Measurements from ENCODE around the gene CPM.

CPM gene

GRCh38 chr12:68839183-68840147 is 93.5 kb downstream of the CPM start:
- POLR2A ChIA-PET = interaction anchor here (0.5 to 0.7 kb wide), 3 partner anchors 9 to 104 kb away, joined by 3 read pairs; no protein-coding TSS in a partner anchor
- no peak for DNase-seq (ENCODE audit: low read depth, low spot score)
- CTCF ChIA-PET = interaction anchor here (0.6 to 7.6 kb wide), 4 partner anchors 9 to 315 kb away, joined by 3 to 54 read pairs (median 4); no protein-coding TSS in a partner anchor
- H3K4me3 ChIP-seq (ENCODE audit: low read depth, low read length) = no peak overlapping the region
- TF ChIP-seq CTCF (IDR thresholded peaks at IDR 0.05; ENCODE audit: insufficient read depth, low read length, missing control alignments) = no peak

- no peak for TF ChIP-seq CTCF (IDR thresholded peaks at IDR 0.05; ENCODE audit: insufficient read depth, low read length, missing control alignments)
- no peak for DNase-seq (ENCODE audit: low read depth, low spot score)
- H3K4me3 ChIP-seq (ENCODE audit: low read depth, low read length) = no peak overlapping the region
- CTCF ChIA-PET = interaction anchor here (0.6 kb wide), 1 partner anchor 10 kb away, joined by 3 read pairs; no protein-coding TSS in a partner anchor
- POLR2A ChIA-PET = no interaction called here
Measured at GRCh38 chr12:68838046-68838886, 94.7 kb downstream of the CPM start.

- H3K4me3 ChIP-seq (ENCODE audit: low read depth, low read length) = no peak overlapping the region
- ChIA-PET POLR2A (no interaction called here), CTCF (interaction anchor here (1.3 to 1.5 kb wide), 3 partner anchors 9 to 19 kb away, joined by 3 to 7 read pairs (median 4); no protein-coding TSS in a partner anchor)
- no peak for DNase-seq (ENCODE audit: low read depth, low spot score)
- no peak for TF ChIP-seq CTCF (IDR thresholded peaks at IDR 0.05; ENCODE audit: insufficient read depth, low read length, missing control alignments)
Measured at GRCh38 chr12:68837215-68837614, 95.8 kb downstream of the CPM start.

- POLR2A ChIA-PET = no interaction called here
- no peak for DNase-seq (ENCODE audit: low read depth, low spot score)
- TF ChIP-seq CTCF (IDR thresholded peaks at IDR 0.05; ENCODE audit: insufficient read depth, low read length, missing control alignments) = no peak
- H3K4me3 ChIP-seq (ENCODE audit: low read depth, low read length) = no peak overlapping the region
- CTCF ChIA-PET = no interaction called here
Measured at GRCh38 chr12:68835333-68835908, 97.5 kb downstream of the CPM start.

GRCh38 chr12:68833508-68833907 is 99.5 kb downstream of the CPM start:
- no peak for TF ChIP-seq CTCF (IDR thresholded peaks at IDR 0.05; ENCODE audit: insufficient read depth, low read length, missing control alignments)
- DNase-seq (ENCODE audit: low read depth, low spot score) = no peak
- no peak overlapping the region for H3K4me3 ChIP-seq (ENCODE audit: low read depth, low read length)
- CTCF ChIA-PET = interaction anchor here (1.8 kb wide), 1 partner anchor 11 kb away, joined by 4 read pairs; no protein-coding TSS in a partner anchor
- POLR2A ChIA-PET = no interaction called here
